SK-N-SH (cell line): ENCODE results near the gene PKNOX2. TPM values are rescaled to one million over a fixed set of nuclear protein-coding genes. Genes with fewer than 3 reads are reported as not detected.

ENCODE experiments used
- CTCF ChIA-PET: fragments of 300-600, 350-600 bp; formaldehyde crosslinking; extraction: SDS; loops from one replicate; lab custom pipeline; 2021; lab: Yijun Ruan, JAX
- POLR2A ChIA-PET: fragments of 350-600 bp; sonication (Branson Sonifier 250); formaldehyde crosslinking; extraction: SDS; loops from one replicate; lab custom pipeline; 2020; ENCODE audit warnings: antibody characterized with exemption, inconsistent platforms; lab: Yijun Ruan, JAX
- DNase-seq: peaks from one replicate; pipeline ENCODE4 v3.0.0; 2012
- H2AFZ ChIP-seq: fragments of 200-600 bp; sonication (generic); 2 replicates; pipeline ENCODE4 v1.8.1; 2016; ENCODE audit warnings: antibody characterized with exemption, mild to moderate bottlenecking, low read depth
- H3F3A ChIP-seq: fragments of 200-600 bp; sonication (generic); replicated peaks from 2 replicates; pipeline ENCODE3; 2016; ENCODE audit warnings: antibody characterized with exemption, mild to moderate bottlenecking; ENCODE audit not compliant: insufficient read depth
- H3K27ac ChIP-seq, 2 experiments: fragments of 200-500 bp in 1 of 2; fragments of 200-600 bp in 1 of 2; sonication (Bioruptor generic) in 1 of 2; sonication (generic), shearing (Covaris generic) in 1 of 2; 2 replicates each; pipeline versions ENCODE4 v1.5.1 to v1.6.1; 2014 to 2016; ENCODE audit warnings: low read depth in 2 of 2, inconsistent platforms in 1 of 2, low read length in 1 of 2, mild to moderate bottlenecking in 1 of 2, mixed read lengths in 1 of 2
- H3K27me3 ChIP-seq: fragments of 200-600 bp; sonication (generic), shearing (Covaris generic); 2 replicates; pipeline ENCODE4 v1.6.1; 2016; ENCODE audit warnings: mixed run types; ENCODE audit not compliant: insufficient read depth
- H3K36me3 ChIP-seq, 2 experiments: fragments of 200-500 bp in 1 of 2; fragments of 200-600 bp in 1 of 2; sonication (Bioruptor generic) in 1 of 2; sonication (generic) in 1 of 2; replicated peaks in 1 of 2; 2 replicates each; pipeline versions ENCODE3 to v1.5.1; 2014 to 2016; ENCODE audit warnings: low read length in 1 of 2, mild to moderate bottlenecking in 1 of 2; ENCODE audit not compliant: insufficient read depth in 2 of 2, control insufficient read depth in 1 of 2
- H3K4me1 ChIP-seq, 2 experiments: fragments of 200-500 bp in 1 of 2; fragments of 200-600 bp in 1 of 2; sonication (Bioruptor generic) in 1 of 2; sonication (generic), shearing (Covaris generic) in 1 of 2; 2 replicates each; pipeline versions ENCODE4 v1.5.1 to v1.6.1; 2014 to 2016; ENCODE audit warnings: low read depth in 1 of 2, low read length in 1 of 2, mixed run types in 1 of 2; ENCODE audit not compliant: insufficient read depth in 2 of 2, control insufficient read depth in 1 of 2
- H3K4me2 ChIP-seq: fragments of 200-600 bp; sonication (generic), shearing (Covaris generic); 2 replicates; pipeline ENCODE4 v1.6.1; 2017; ENCODE audit warnings: mixed run types
- H3K4me3 ChIP-seq, 2 experiments: fragments of 200-500 bp in 1 of 2; fragments of 200-600 bp in 1 of 2; sonication (Bioruptor generic) in 1 of 2; sonication (generic), shearing (Covaris generic) in 1 of 2; 2 replicates each; pipeline versions ENCODE4 v1.5.1 to v1.8.1; 2014 to 2016; ENCODE audit warnings: low read depth in 2 of 2, inconsistent platforms in 1 of 2, low read length in 1 of 2, mild to moderate bottlenecking in 1 of 2, mixed read lengths in 1 of 2, moderate library complexity in 1 of 2
- H3K79me2 ChIP-seq: fragments of 200-600 bp; sonication (generic); 2 replicates; pipeline ENCODE4 v1.8.1; 2017; ENCODE audit warnings: mild to moderate bottlenecking; ENCODE audit not compliant: insufficient read depth
- H3K9ac ChIP-seq: fragments of 200-600 bp; sonication (generic); 2 replicates; pipeline ENCODE4 v1.6.1; 2017; ENCODE audit warnings: mixed run types
- H3K9me2 ChIP-seq: fragments of 200-600 bp; sonication (generic); 2 replicates; pipeline ENCODE4 v1.6.1; 2017; ENCODE audit warnings: mixed run types
- H3K9me3 ChIP-seq: fragments of 200-600 bp; sonication (generic); 2 replicates; pipeline ENCODE4 v1.6.1; 2017; ENCODE audit warnings: mixed run types, mild to moderate bottlenecking, moderate library complexity
- H4K20me1 ChIP-seq: fragments of 200-600 bp; sonication (generic); 2 replicates; pipeline ENCODE4 v1.6.1; 2017; ENCODE audit warnings: mild to moderate bottlenecking, mixed run types; ENCODE audit not compliant: insufficient read depth
- CHD2 ChIP-seq: fragments of 150-350 bp; IDR thresholded peaks from 2 replicates; pipeline ENCODE4 v1.6.1; 2018; ENCODE audit warnings: low read length; ENCODE audit not compliant: partially characterized antibody
- EP300 ChIP-seq, 2 experiments: IDR thresholded peaks; 2 replicates each; pipeline versions ENCODE4 v1.4.0 to v1.6.1; 2012; ENCODE audit warnings: borderline replicate concordance in 1 of 2, low read depth in 1 of 2, low read length in 1 of 2
- EZH2phosphoT487 ChIP-seq: fragments of 200-600 bp; sonication (generic); IDR thresholded peaks from 2 replicates; pipeline ENCODE4 v1.6.1; 2017; ENCODE audit warnings: low read depth, mixed run types, mild to moderate bottlenecking, antibody characterized with exemption, moderate library complexity, borderline replicate concordance
- FOSL2 ChIP-seq: IDR thresholded peaks from 2 replicates; pipeline ENCODE4 v1.4.0; 2012; ENCODE audit warnings: low read depth, mild to moderate bottlenecking, moderate library complexity, borderline replicate concordance
- FOXM1 ChIP-seq: IDR thresholded peaks from 2 replicates; pipeline ENCODE4 v1.4.0; 2012; ENCODE audit warnings: low read depth, mild to moderate bottlenecking
- NRF1 ChIP-seq: IDR thresholded peaks from 2 replicates; pipeline ENCODE4 v1.6.1; 2012; ENCODE audit warnings: low read depth, mild to moderate bottlenecking, low read length
- RXRA ChIP-seq: IDR thresholded peaks from 2 replicates; pipeline ENCODE4 v1.4.0; 2012; ENCODE audit warnings: low read depth, mild to moderate bottlenecking, borderline replicate concordance
- SMC3 ChIP-seq: IDR thresholded peaks from 2 replicates; pipeline ENCODE4 v1.6.1; 2012; ENCODE audit warnings: low read depth, low read length, improper control_type of control experiment
- TCF12 ChIP-seq: IDR thresholded peaks from 2 replicates; pipeline ENCODE4 v1.4.0; 2012
- YY1 ChIP-seq: IDR thresholded peaks from 2 replicates; pipeline ENCODE4 v1.4.0; 2012; ENCODE audit warnings: low read depth, mild to moderate bottlenecking
- WGBS: methylation state at CpG from one replicate; pipeline ENCODE4 v1.1.6; 2017; ENCODE audit warnings: low lambda C conversion rate; 5-methylcytosine and 5-hydroxymethylcytosine counted together
- polyA plus RNA-seq, 3 experiments: library from polyadenylated mRNA; depleted of rRNA; stranded (reverse); fragments of >200 nt; gene quantifications; 2 replicates each; pipeline ENCODE4 v1.2.3, GENCODE V29; 2012
- TF ChIP-seq, protein P1 (sequence below): fragments of 150-350 bp; IDR thresholded peaks from 2 replicates; pipeline ENCODE4 v1.6.1; 2016; ENCODE audit warnings: mild to moderate bottlenecking, low read depth, low read length
- TF ChIP-seq, protein P2 (sequence below): IDR thresholded peaks from 2 replicates; pipeline ENCODE4 v1.4.0; 2012; ENCODE audit warnings: low read depth
- TF ChIP-seq, protein P3 (sequence below): IDR thresholded peaks from 2 replicates; pipeline ENCODE4 v1.6.1; 2012; ENCODE audit warnings: mild to moderate bottlenecking, low read depth, low read length, moderate library complexity

The PKNOX2 gene
- polyA plus RNA-seq, 1 of the 3 experiments (the other 2 are of a cell fraction) = 0.02 TPM

DNA sequence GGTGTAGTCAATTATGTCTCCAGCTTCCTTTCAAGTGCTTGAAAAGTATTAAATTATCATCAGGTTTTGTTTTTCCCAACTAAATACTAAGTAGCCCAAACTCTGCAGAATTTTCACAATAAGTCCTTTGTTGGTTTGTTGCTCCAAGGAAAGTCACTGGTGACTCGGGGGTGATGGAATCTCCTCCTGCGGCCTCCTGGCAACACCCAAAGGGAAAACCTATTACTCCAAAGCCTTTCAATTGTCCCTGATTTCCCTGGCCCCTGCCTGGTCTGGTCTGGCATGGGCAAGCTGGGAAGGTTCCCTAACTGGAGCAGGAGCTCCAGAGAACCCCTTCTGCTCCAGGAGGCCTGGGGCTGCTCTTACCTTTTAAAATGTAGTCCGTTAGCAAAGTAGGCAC is 283.6 kb downstream of the PKNOX2 start:
- Histone ChIP-seq H3K4me1 (peaks cover 9 to 14% of the 10 kb centered on the region in 2 experiments; a peak in 2 of 4 replicates), H3K4me3 (no peak overlapping the region), H2AFZ (0 out of 2 replicates have a peak overlapping the region, but pooled peaks have one; percentile 9), H3K36me3 (no peaks in the 10 kb centered on the region), H4K20me1 (no peaks in the 10 kb centered on the region), H3K9ac (0 out of 2 replicates have a peak overlapping the region, but pooled peaks have one; percentile 28), H3K79me2 (no peaks in the 10 kb centered on the region), H3K27ac (peak overlapping the region in 1 of 2 experiments; percentile 55; a peak in 2 of 4 replicates), H3K4me2 (no peak overlapping the region; the same call in 1 of the 2 replicates), H3F3A (no peaks in the 10 kb centered on the region), H3K9me2 (no peaks in the 10 kb centered on the region), H3K27me3 (no peaks in the 10 kb centered on the region), H3K9me3 (no peaks in the 10 kb centered on the region)
- WGBS = 47% methylated on average over 3 of the region's 3 CpGs
- DNase-seq = no peak
- TF ChIP-seq FOSL2 = peak; percentile 11; the same call in 1 of the 2 replicates
- TF ChIP-seq SMC3 = no peak
- no peak for TF ChIP-seq CHD2
- no peak for TF ChIP-seq EZH2phosphoT487
- TF ChIP-seq, protein P1, sequence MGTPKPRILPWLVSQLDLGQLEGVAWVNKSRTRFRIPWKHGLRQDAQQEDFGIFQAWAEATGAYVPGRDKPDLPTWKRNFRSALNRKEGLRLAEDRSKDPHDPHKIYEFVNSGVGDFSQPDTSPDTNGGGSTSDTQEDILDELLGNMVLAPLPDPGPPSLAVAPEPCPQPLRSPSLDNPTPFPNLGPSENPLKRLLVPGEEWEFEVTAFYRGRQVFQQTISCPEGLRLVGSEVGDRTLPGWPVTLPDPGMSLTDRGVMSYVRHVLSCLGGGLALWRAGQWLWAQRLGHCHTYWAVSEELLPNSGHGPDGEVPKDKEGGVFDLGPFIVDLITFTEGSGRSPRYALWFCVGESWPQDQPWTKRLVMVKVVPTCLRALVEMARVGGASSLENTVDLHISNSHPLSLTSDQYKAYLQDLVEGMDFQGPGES = no peak
- no peak for TF ChIP-seq FOXM1
- no peak for TF ChIP-seq YY1
- TF ChIP-seq EP300 (IDR thresholded peaks at IDR 0.05; ENCODE audit: borderline replicate concordance in 1 of 2, low read depth in 1 of 2, low read length in 1 of 2) = peak in 1 of 2 experiments; percentile 19; a peak in 1 of 4 replicates
- TF ChIP-seq, protein P2, sequence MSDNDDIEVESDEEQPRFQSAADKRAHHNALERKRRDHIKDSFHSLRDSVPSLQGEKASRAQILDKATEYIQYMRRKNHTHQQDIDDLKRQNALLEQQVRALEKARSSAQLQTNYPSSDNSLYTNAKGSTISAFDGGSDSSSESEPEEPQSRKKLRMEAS = no peak
- TF ChIP-seq TCF12 = no peak
- no peak for TF ChIP-seq RXRA
- ChIA-PET CTCF (interaction anchor here (1.3 kb wide), 1 partner anchor 43 kb away, joined by 4 read pairs; no protein-coding TSS in a partner anchor), POLR2A (no interaction called here)

DNA sequence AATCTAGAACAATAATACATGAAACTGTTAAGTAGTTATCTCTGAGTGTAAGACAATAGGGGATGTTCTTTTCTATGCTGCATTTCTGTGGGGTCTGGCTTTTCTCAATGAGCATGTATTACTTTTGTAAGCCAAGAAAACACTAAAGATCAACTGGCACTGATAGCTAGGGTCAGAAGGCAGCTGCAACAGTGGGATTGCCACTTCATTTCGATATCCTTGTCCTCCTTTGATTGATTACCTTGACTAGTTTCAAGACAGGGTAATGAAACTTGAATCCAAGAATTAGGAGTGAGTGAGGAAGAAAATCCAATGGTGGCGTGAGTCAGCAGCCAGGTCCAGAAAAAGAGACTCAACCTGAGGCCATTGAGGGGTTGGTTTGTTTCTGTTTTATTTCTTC is 285.0 kb downstream of the PKNOX2 start:
- Histone ChIP-seq H3K27me3 (no peaks in the 10 kb centered on the region), H3K27ac (no peak overlapping the region), H3K9me3 (no peaks in the 10 kb centered on the region), H4K20me1 (no peaks in the 10 kb centered on the region), H3K4me1 (peaks cover 9 to 14% of the 10 kb centered on the region in 2 experiments; a peak in 2 of 4 replicates), H3K9me2 (no peaks in the 10 kb centered on the region), H3K79me2 (no peaks in the 10 kb centered on the region), H3K4me2 (no peak overlapping the region), H3F3A (no peaks in the 10 kb centered on the region), H2AFZ (no peak overlapping the region), H3K9ac (no peak overlapping the region), H3K36me3 (no peaks in the 10 kb centered on the region), H3K4me3 (no peak overlapping the region)
- ChIA-PET POLR2A (no interaction called here), CTCF (interaction anchor here (1.4 kb wide), 1 partner anchor 14 kb away, joined by 4 read pairs; no protein-coding TSS in a partner anchor)
- 69% methylated on average over 2 of the region's 2 CpGs for WGBS
- DNase-seq = no peak
- no peak for TF ChIP-seq RXRA
- no peak for TF ChIP-seq CHD2
- TF ChIP-seq NRF1 = no peak
- TF ChIP-seq, protein P3, sequence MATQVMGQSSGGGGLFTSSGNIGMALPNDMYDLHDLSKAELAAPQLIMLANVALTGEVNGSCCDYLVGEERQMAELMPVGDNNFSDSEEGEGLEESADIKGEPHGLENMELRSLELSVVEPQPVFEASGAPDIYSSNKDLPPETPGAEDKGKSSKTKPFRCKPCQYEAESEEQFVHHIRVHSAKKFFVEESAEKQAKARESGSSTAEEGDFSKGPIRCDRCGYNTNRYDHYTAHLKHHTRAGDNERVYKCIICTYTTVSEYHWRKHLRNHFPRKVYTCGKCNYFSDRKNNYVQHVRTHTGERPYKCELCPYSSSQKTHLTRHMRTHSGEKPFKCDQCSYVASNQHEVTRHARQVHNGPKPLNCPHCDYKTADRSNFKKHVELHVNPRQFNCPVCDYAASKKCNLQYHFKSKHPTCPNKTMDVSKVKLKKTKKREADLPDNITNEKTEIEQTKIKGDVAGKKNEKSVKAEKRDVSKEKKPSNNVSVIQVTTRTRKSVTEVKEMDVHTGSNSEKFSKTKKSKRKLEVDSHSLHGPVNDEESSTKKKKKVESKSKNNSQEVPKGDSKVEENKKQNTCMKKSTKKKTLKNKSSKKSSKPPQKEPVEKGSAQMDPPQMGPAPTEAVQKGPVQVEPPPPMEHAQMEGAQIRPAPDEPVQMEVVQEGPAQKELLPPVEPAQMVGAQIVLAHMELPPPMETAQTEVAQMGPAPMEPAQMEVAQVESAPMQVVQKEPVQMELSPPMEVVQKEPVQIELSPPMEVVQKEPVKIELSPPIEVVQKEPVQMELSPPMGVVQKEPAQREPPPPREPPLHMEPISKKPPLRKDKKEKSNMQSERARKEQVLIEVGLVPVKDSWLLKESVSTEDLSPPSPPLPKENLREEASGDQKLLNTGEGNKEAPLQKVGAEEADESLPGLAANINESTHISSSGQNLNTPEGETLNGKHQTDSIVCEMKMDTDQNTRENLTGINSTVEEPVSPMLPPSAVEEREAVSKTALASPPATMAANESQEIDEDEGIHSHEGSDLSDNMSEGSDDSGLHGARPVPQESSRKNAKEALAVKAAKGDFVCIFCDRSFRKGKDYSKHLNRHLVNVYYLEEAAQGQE = no peak
